Testis (tissue), 3 donors: ENCODE results near the gene AUTS2. TPM values are rescaled to one million over a fixed set of nuclear protein-coding genes. Genes with fewer than 3 reads are reported as not detected.

Experiments used
- DNase-seq: peaks from one replicate; pipeline ENCODE4 v3.0.0-alpha.2; 2019
- H3K27ac ChIP-seq, 2 donors: fragments of 200-600 bp; sonication (generic); one replicate each; pipeline ENCODE4 v1.5.1; 2019
- H3K27me3 ChIP-seq: fragments of 200-600 bp; sonication (generic); one replicate; pipeline ENCODE4 v1.5.1; 2019
- H3K36me3 ChIP-seq: fragments of 200-600 bp; sonication (generic); one replicate; pipeline ENCODE4 v1.5.1; 2017; ENCODE audit warnings: low read depth; ENCODE audit errors: missing control alignments
- H3K4me1 ChIP-seq: fragments of 200-600 bp; sonication (generic); one replicate; pipeline ENCODE4 v1.5.1; 2019
- H3K4me3 ChIP-seq, 2 donors: fragments of 200-600 bp; sonication (generic); one replicate each; pipeline ENCODE4 v1.5.1; 2017 to 2019
- H3K9me3 ChIP-seq: fragments of 200-600 bp; sonication (generic); one replicate; pipeline ENCODE4 v1.5.1; 2017
- CTCF ChIP-seq, 3 experiments: fragments of 450-650 bp in 2 of 3; fragments of 200-600 bp in 1 of 3; sonication (generic) in 1 of 3; IDR thresholded peaks; one replicate each; pipeline ENCODE4 v1.5.1; 2016 to 2019; ENCODE audit warnings: antibody characterized with exemption in 3 of 3, mild to moderate bottlenecking in 2 of 3, moderate library complexity in 1 of 3
- POLR2A ChIP-seq: fragments of 450-650 bp; IDR thresholded peaks from one replicate; pipeline ENCODE4 v1.6.1; 2017; ENCODE audit warnings: antibody characterized with exemption, mild to moderate bottlenecking, moderate library complexity
- WGBS, 2 donors: methylation state at CpG; one replicate each; pipeline ENCODE4 v1.1.5; 2018; 5-methylcytosine and 5-hydroxymethylcytosine counted together
- intact Hi-C: fragments of 100-400 bp; cut with DNase I; formaldehyde crosslinking; loops from one replicate; pipeline ENCODE4 v1.15.1; 2023; ENCODE audit warnings: low total_unique reads
- polyA plus RNA-seq: library from polyadenylated mRNA; stranded (reverse); fragments of 350-450 nt; fragmentation: Illumina TruSeq; extraction: RNeasy Lipid Tissue Mini Kit (QIAGEN cat#74804); gene quantifications from one replicate; pipeline ENCODE4 v1.2.3, GENCODE V29; 2014; ENCODE audit warnings: low read depth, low replicate concordance; ENCODE audit not compliant: insufficient read depth
- total RNA-seq, 2 donors: library from RNA; depleted of rRNA; stranded (reverse); fragments of >200 nt; gene quantifications; one replicate each; pipeline ENCODE4 v1.2.3, GENCODE V29; 2016

The AUTS2 gene
- total and polyA plus RNA-seq, 3 donors from 2014 or later: 21.3 to 75.5 (median 56.1) TPM

GRCh38 chr7:70660154-70660818, 1062.0 kb downstream of the AUTS2 start:
- H3K4me3 ChIP-seq: no peak overlapping the region
- 87 to 92% methylated on average over 10 of the region's 10 CpGs for WGBS, 2 donors
- H3K27me3 ChIP-seq: no peaks in the 10 kb centered on the region
- DNase-seq: no peak
- intact Hi-C loops: no loop called here
- no peaks in the 10 kb centered on the region for H3K9me3 ChIP-seq
- no peak for TF ChIP-seq CTCF (IDR thresholded peaks at IDR 0.05)
- TF ChIP-seq POLR2A: no peak
- no peaks in the 10 kb centered on the region for H3K36me3 ChIP-seq
- no peak overlapping the region for H3K27ac ChIP-seq
- H3K4me1 ChIP-seq: no peaks in the 10 kb centered on the region

- WGBS, 2 donors: 91 to 94% methylated on average over 3 of the region's 3 CpGs
- DNase-seq: no peak
Observed at GRCh38 chr7:70660819-70661191, 1062.5 kb downstream of the AUTS2 start.

GRCh38 chr7:70663680-70664079, 1065.4 kb downstream of the AUTS2 start:
- TF ChIP-seq CTCF (IDR thresholded peaks at IDR 0.05): no peak
- no peak for TF ChIP-seq POLR2A
- Histone ChIP-seq H3K9me3 (no peaks in the 10 kb centered on the region), H3K36me3 (no peaks in the 10 kb centered on the region), H3K27me3 (no peaks in the 10 kb centered on the region), H3K4me3 (no peak overlapping the region), H3K4me1 (no peaks in the 10 kb centered on the region), H3K27ac (no peak overlapping the region)
- WGBS, 2 donors: 55 to 63% methylated on average over 3 of the region's 3 CpGs
- intact Hi-C loops: no loop called here
- DNase-seq: no peak

More at GRCh38 chr7:70660819-70661191, 1062.5 kb downstream of the AUTS2 start:
- no peak for TF ChIP-seq CTCF (IDR thresholded peaks at IDR 0.05)
- TF ChIP-seq POLR2A: no peak
- Histone ChIP-seq H3K27me3 (no peaks in the 10 kb centered on the region), H3K4me3 (no peak overlapping the region), H3K9me3 (no peaks in the 10 kb centered on the region), H3K27ac (no peak overlapping the region), H3K4me1 (no peaks in the 10 kb centered on the region), H3K36me3 (no peaks in the 10 kb centered on the region)
- intact Hi-C loops: no loop called here

GRCh38 chr7:70665997-70666396, 1067.7 kb downstream of the AUTS2 start:
- Histone ChIP-seq H3K27me3 (no peaks in the 10 kb centered on the region), H3K9me3 (no peaks in the 10 kb centered on the region), H3K27ac (no peak overlapping the region), H3K36me3 (no peaks in the 10 kb centered on the region), H3K4me1 (no peaks in the 10 kb centered on the region), H3K4me3 (no peak overlapping the region)
- 87 to 97% methylated on average over 2 of the region's 2 CpGs for WGBS, 2 donors
- no peak for DNase-seq
- TF ChIP-seq CTCF (IDR thresholded peaks at IDR 0.05) (no peak), POLR2A (no peak)
- intact Hi-C loops: no loop called here

GRCh38 chr7:70667406-70667805, 1069.1 kb downstream of the AUTS2 start:
- intact Hi-C loops: no loop called here
- TF ChIP-seq POLR2A: no peak
- TF ChIP-seq CTCF (IDR thresholded peaks at IDR 0.05): no peak
- Histone ChIP-seq H3K27me3 (no peaks in the 10 kb centered on the region), H3K4me1 (no peaks in the 10 kb centered on the region), H3K4me3 (no peak overlapping the region), H3K36me3 (no peaks in the 10 kb centered on the region), H3K27ac (no peak overlapping the region), H3K9me3 (no peaks in the 10 kb centered on the region)
- 81% methylated on average over 2 of the region's 2 CpGs for WGBS, 2 donors
- DNase-seq: no peak
